Hematopoietic multipotent progenitor cell (in vitro differentiated cells): ENCODE results near the gene PTPN3. TPM values are rescaled to one million over a fixed set of nuclear protein-coding genes. Genes with fewer than 3 reads are reported as not detected.
"Not testable (repeated sequence)": the region's sequence is repeated elsewhere in the genome, so short reads cannot be mapped to it uniquely, and the experiment has no call there.

ENCODE experiments used
- DNase-seq, 3 donors: peaks; one replicate each; pipeline ENCODE4 v3.0.0-alpha.2; 2011 to 2015; ENCODE audit warnings: low read depth in 2 of 3, low spot score in 2 of 3
- total RNA-seq: library from RNA; depleted of rRNA; stranded (reverse); fragments of >200 nt; gene quantifications from one replicate; pipeline ENCODE4 v1.2.3, GENCODE V29; 2012

PTPN3 gene
- total RNA-seq, 1 donor = under 0.01 TPM

DNA sequence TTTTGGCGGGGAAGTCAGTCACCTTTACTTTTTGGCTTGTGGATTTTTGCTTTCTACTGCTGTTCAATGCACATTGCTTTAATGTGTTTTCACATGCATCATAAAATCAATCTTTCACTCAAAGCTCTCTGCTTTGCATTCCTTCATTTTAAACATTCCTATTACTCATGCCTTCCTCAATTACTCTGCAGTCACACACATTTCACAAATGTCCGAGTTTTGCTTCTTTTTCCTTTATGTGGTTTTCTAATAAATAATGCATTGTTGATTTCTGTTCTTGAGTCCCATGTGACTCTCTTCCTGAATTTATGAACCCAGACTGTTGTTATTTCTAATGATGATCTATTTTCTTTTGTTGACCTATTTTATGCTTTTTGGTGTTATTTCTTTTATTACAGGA lies 95.0 kb downstream of the PTPN3 start:
- no peak for DNase-seq

DNA sequence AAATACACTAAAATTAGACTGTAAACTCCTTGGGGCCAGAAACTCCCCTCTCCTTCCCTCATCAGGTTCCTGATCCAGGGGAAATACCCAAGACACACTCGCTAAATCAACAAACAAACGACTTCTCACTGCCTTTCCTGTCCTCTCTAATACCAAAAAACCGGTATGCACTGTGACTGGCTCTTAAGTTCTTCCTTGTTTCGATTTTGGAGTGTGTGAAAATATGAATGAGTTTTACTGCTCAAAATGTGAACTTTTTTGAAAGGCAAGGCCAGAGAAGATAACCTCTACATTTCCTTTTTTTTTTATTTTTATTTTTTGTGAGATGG lies 96.2 kb downstream of the PTPN3 start:
- DNase-seq = no peak

DNA sequence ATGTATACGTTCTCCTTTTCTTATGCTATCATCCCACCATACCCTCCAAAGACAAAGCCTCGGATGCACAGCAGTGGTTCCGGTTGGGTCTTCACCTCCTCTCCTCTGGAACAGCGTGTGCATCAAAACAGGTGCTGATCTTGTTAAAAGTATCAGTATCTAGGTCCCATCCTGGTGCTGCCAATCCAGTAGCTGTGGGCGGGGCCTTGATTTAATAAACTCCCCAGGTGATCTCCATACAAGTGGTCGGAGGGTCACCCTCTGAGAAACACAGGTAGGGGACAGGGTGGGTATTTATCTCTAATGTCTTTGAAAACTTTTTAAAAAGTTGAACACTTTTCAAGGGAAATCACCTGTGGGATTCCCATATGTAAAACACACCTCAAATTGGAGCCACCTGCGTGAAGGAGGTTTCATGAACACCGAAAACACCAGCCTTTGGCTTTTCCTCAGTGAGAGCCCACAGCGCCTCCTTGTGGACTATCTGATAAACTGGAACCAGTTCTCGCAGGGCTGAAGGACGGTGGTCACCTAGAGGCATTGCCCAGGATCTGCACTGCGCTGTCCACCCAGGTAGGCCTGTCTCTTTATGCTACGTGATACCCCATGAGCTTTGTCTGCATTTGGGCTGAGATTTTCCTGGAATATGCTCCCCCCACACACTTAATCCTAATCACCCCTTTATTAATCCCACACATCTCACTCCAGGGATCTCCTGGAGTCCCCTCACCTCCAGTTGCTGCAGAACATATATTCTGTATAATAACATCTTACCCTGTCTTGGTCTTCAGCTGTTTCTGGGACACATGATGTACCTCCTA lies 96.7 kb downstream of the PTPN3 start:
- peak in 2 of 3 donors; percentile 33 to 61 for DNase-seq

DNA sequence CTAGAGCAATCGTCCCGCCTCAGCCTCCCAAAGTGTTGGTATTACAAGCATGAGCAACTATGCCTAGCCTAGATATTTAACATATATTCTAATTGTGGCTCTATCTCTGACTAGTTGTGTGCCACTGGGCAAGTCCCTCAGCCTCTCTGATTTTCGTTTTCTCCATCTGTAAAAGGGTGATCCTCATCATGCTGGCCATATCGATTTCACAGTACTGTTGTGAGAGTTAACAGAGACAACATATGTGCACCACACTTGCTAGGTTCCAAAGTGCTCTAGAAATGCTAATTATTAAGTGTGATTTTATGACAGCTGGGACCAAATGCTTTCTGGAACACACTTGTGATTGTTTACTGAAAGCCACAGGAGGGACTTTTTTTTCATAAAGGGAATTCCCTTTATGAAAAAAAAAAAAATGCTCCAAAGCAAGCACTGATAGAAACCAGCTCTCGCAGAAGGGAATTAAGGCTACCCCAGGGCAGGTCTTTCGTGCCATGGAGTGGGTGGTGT lies 98.8 kb downstream of the PTPN3 start:
- no peak for DNase-seq

DNA sequence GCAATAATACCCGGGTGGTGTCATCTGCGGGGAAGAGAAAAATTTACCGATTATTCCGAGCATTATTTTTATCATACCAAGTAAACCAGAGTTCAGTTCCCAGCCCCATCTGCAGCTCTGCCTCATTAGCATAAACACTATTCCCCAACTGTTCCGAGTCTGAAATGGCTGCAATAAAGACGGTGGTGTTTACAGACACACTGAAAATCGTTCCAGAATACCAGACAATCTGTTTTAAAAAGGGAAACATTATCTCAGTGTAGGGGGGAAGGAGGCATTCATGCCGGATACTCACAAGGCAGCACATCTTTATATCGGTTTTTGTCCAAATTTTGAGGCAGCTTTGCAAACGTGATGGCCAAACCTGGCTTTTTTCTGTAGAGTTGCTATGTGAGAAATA lies 106.9 kb downstream of the PTPN3 start:
- DNase-seq = no peak

DNA sequence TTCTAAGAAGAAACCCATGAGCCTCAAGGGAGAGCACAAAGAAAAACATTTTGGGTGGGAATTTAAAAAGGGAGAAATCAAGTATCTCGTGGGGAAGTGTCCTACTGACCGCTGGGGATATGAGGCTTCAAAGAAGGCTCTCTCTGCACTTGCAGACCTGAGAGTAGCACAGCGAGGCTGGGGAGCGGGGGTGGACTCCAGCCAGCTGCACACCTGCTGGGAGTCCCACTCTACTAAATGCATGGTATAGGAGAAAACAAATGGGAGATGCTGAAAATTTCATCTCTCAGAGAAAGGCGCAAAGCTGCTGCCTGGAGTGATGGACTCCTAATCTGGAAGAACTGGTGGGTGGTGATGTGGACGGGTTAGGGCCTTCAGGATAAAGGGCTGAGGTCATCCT lies 110.3 kb downstream of the PTPN3 start:
- no peak for DNase-seq

DNA sequence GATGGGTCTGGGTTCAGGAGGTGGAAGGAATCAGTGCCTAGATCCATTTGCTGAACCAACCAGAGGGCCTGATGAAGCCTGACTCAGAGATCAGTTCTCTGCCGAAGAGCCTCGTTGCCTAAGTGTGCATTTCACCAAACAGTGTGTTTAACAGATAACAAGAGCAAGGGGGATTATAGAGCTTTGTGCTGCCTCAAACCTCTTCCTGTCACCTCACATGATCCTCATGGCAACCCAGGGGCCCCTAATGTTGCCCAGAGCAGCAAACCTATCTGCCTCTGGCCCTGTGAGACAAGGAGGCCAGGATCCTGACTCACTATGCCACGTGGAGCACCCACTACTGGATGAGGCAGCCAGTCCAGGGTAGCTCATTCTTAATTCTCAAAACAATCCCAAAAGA lies 110.9 kb downstream of the PTPN3 start:
- DNase-seq = no peak

DNA sequence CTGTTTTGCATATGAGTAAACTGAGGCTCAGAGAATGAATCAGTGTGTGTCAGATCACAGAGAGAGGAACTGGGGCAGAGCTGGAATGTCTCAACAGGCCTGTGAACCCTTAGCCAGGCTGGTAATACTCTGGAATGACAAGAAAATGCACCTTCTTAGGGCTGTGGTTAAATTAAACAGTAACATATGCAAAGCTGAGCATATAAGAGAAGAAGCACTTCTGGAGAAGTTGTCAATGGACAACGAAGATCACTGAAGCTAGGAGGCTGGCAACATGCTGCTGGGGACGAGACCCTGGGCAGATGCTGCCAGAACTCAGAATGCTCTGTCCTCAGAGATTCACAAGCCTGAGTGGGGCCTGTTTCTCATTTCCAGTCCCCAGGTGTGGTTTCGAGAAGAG lies 112.6 kb downstream of the PTPN3 start:
- DNase-seq = no peak

DNA sequence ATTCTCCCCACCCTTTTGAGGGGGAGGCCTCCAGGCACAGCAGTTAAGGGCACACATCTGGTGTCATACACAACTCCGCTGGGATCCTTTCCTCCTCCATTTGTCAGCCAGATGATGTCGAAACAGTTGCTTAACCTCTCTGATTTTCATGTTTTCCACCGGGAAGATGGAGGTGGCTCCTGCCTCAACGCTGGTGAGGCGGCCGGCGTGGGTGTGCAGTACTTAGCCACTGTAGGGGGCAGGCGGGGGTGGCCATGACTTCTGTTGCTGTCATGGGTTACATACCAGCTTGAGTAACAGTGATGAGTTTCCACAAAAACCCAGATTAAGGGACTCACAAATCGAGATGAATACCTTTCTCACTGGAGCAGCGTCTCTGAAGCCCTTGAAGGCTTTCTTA lies 114.2 kb downstream of the PTPN3 start:
- DNase-seq = no peak

DNA sequence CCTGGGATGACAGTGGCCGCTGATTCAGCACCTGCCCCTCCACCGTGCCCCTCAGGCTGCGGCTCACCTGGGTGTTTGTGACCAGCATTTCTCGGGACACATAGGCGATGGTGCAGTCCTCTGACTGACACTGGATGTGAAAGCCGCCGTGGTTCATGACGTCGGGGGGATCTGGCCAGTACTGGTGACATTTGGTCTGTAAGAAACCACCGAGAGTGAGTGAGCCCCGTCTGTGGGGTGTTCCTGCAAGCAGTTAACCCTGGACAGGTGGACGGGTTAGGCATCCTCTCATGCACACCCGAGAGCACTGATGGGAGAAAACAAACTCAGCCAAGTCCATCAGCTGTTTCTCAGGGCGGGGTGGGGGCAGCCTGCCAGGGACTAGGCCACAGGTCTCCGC lies 114.8 kb downstream of the PTPN3 start:
- no peak for DNase-seq

DNA sequence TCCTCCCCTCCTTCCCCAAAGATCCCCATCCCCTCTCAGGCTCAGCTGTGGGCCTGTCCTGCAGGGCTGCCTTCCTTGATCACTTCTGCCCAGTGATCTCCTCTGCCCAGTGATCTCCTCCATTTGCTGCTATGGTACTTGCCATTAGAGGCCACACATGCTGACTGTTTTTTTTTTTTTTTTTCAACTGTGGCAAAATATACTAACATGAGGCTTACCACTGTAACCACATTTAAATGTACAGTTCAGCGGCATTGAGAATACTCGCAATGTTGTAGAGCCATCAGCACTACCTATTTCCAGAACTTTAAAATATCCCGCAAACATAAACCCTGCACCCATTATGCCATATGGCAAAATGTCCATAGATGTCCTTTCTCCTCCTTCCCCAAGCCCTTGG lies 115.5 kb downstream of the PTPN3 start:
- no peak for DNase-seq

DNA sequence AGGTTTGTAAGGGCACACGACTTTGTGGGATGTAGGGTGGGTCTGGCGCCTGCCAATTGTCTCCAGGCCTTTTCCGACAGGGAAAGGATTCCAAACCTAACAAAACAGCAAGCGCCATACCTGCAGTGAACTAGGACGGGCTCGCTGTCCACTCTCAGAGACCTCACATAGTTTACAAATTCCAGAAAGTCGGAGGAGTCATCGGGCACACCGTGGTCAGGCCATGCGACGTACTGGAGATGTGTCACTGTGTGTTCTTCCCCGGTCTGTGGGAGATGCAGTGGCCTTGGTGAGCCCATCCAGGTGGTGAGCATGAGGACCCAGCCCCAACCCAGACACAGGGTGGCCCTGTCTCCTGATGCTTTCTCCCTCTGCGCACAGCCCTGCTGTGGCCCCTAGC lies 115.9 kb downstream of the PTPN3 start:
- DNase-seq = no peak

DNA sequence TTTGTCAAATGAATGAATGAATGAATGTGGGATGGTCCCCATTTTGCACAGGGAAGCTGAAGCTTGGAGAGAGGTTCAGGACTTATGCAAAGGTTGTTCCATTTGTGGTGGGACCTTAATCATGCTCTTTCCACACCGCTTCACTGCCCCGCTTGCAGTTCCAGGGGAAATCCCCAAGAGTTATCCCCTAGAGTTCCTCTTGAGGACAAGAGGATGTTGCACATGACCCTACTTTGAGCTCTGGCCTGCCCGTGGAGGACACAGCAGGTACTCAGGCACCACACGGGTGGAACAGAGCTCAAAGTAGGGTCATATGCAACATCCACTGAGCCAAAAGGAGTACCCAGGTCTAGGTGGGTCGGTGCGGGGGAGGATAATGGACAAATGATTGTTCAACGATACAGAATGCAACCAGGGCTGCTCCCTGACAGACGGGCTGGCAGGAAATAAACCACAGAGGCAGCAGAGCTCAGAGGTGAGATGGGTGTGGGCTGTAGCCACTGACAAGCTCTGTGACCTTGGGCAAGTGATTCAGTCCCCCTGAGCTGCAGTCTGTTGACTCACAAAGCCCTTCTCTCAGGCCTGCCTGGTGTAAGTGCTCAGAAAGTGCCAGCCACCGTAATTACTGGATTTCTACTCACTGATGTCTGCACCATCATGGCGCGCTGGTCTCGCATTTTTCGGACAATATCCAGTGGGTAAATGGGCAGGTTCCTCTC lies 116.9 kb downstream of the PTPN3 start:
- DNase-seq = no peak

DNA sequence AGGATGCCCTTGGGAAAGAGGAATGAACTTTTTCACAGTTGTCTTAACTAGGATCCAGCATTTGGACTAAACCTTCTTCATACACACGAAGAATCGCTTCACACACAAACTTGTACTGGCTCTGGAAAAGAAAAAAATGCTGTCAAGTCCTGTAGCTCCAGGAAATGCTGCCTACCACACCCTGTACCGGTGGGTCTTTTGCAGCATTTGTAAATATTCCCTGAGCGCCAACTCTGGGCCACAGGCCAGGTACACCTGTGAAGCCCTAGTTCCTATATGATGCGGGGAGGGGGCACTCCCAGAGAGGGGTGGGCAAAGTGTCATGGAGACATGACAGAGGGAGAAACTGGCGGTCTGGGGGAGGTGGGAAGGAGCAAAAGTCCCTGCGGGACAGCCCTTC lies 118.6 kb downstream of the PTPN3 start:
- no peak for DNase-seq

DNA sequence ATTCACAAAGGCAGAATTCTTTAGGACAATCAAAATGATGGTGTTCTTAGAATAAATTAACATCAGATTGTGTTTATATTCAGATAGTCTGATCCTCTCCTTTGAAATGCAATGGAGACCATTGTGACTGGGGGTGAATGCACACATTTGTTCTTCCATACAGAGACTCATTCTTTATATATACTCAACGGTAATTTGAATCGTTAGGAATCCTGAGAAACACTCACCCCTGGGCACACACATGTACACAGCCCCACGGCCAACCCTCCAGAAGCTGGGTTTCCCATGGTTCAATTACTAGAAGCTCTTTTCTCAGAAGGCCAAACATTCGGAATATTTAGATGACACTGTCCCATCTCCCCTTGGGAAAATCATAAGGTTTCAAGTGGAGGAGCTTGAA lies 119.8 kb downstream of the PTPN3 start:
- DNase-seq = no peak

DNA sequence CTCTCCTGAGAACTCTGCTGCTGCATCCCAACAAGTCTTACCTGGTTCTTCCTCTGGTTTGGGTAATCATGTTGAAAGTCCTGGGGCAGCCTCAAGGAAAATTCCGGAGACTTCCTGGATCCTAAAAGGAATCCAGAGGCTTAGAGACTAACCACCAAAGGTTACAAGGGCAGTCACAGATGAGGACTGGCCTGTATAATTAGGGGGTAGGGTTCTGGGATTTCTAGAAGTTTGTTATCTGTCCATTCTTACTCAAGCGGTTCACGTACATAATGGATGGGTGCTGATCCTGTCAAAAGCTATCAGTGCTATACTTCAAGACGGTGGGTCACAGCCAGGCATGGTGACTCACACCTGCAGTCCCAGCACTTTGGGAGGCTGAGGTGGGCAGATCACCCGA lies 125.9 kb downstream of the PTPN3 start:
- DNase-seq = no peak

DNA sequence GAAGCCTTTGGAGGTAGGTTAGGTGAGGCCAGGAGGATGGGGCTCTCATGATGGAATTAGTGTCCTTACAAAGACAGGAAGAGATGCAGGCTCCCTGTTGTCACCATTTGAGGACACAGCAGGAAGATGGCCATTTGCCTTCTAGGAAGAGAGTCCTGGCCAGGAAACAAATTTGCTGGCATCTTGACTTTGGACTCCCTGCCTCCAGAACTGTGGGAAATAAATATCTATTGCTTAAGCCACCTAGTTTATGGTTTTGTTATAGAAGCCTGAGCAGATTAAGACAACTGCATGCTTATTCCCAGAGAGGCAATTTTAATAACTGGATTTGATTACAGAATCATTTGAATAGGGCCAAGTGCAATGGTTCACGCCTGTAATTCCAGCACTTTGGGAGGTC lies 126.7 kb downstream of the PTPN3 start:
- no peak for DNase-seq

DNA sequence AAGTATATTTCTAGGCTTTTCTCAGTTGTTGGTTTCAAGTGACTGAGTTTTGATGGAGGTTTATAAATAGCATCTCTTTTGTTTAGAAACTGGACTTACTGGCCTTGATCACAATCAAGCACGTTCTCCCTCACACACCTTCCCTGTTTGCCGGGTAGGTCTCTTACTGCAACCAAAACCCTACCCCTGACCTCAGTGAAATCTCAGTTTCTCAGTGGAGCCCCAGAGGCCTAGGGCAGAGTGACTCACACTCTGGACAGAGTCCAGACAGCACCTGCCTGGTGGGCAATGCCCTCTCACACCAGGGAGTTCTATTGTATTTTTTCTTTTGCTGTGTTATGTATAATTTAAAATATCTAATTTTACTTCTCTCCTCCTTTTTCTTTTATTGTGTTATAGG lies 128.8 kb downstream of the PTPN3 start:
- DNase-seq = no peak

DNA sequence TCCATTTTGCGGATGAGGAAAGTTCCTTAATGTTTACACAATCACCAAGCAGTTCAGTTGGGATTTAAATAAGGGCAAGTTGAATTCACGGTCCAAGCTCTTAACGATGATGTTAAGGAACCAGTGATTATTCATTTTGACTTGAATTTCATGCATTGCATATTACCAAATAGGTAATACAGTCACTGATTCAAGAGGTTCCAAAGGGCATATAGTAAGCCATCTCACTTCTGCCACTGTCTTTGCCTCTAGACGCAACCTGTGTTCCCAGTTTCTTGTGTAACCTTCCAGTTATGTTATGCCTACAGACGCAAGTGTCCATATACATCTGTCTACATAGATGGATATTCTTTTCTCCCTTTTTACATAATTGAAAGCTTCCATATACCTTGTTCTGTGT lies 137.3 kb downstream of the PTPN3 start:
- DNase-seq = no peak

DNA sequence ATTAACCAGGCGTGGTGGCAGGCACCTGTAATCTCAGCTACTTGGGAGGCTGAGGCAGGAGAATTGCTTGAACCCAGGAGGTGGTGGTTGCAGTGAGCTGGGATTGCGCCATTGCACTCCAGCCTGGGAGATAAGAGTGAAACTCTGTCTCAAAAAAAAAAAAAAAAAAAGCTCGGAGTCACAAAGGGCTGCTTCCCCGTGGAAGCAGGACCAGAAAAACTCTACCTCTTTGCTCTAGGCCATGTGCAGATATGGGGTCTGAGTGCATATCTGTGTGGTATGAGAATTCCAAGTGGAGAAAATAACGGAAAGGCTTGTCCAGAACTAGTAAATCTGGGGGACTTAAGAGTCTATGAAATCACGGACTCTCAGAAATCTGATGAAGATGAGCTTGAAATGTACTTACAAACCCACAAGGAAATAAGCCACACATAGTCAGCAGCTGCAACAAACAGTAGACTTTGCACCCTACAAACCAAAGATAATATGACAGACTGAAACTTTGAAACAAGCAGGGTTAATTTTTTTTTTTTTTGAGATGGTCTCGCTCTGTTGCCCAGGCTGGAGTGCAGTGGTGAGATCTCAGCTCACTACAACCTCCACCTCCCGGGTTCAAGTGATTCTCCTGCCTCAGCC lies 139.0 kb downstream of the PTPN3 start:
- not testable (repeated sequence) for DNase-seq

DNA sequence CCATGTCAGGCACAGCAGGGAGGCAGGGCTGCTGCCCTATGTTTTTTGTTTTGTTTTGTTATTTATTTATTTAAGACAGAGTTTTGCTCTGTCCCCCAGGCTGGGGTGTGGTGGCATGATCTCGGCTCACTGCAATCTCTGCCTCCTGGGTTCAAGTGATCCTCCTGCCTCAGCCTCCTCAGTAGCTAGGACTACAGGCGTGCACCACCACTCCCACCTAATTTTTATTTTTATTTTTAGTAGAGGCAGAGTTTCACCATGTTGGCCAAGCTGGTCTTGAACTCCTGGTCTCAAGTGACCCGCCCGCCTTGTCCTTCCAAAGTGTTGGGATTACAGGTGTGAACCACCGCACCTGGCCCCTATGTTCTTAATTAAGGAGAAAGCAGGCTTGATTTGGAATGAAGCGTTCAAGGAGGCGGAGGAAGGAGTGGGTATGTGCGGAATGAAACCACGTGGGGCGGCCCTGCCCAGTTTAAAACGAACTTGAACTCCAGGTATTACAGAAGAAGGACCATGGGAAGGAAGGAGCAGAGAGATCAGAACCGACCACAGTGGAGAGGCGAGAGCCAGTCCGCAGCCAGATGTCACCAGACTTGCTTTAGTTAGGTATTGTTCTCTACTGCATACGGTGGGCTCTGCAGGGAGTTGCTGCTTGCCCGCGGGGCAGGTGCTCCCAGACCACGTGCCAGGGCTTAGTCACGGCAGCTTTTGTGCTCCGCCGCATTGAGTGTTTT lies 142.4 kb downstream of the PTPN3 start:
- no peak for DNase-seq
